Endometrial microvascular endothelial cells (primary cell): Measurements from ENCODE around the gene PPARGC1A. TPM values are rescaled to one million over a fixed set of nuclear protein-coding genes. Genes with fewer than 3 reads are reported as not detected.

Experiments used
- in situ Hi-C: cut with HindIII; loops from 2 replicates; pipeline ENCODE4 v1.10.0; 2017; ENCODE audit warnings: low sequenced_read_pairs, low pct_unique_long_range_greater_than_20kb; ENCODE audit errors: inconsistent ontology term
- total RNA-seq: library from RNA; depleted of rRNA; stranded (reverse); fragments of >200 nt; gene quantifications from one replicate; pipeline ENCODE4 v1.2.3, GENCODE V29; 2015; ENCODE audit errors: inconsistent ontology term

PPARGC1A gene
- total RNA-seq, 1 donor from 2014 or later = not detected

- in situ Hi-C loops = no loop called here
Measured at GRCh38 chr4:23747281-23747735, 142.5 kb downstream of the PPARGC1A start.

GRCh38 chr4:23746672-23747071, 143.2 kb downstream of the PPARGC1A start:
- in situ Hi-C loops = no loop called here

- in situ Hi-C loops = no loop called here
Measured at GRCh38 chr4:23746027-23746426, 143.8 kb downstream of the PPARGC1A start.

- in situ Hi-C loops = no loop called here
Measured at GRCh38 chr4:23745377-23745776, 144.5 kb downstream of the PPARGC1A start.
